Medulla oblongata (tissue), 1 donor: ENCODE results near the gene REV1.
A peak's percentile ranks its signal among the peaks of the same experiment; 100 is the strongest.
"Not testable (repeated sequence)": the region's sequence is repeated elsewhere in the genome, so short reads cannot be mapped to it uniquely, and the experiment has no call there.

ENCODE experiments used
- DNase-seq: peaks from one replicate; pipeline ENCODE4 v3.0.0-alpha.2; 2015; ENCODE audit errors: extremely low spot score

The REV1 gene

GRCh38 chr2:99403524-99403923 is 86.3 kb downstream of the REV1 start:
- no peak for DNase-seq

GRCh38 chr2:99403084-99403483 is 86.7 kb downstream of the REV1 start:
- no peak for DNase-seq

- DNase-seq, result no peak
Measured at GRCh38 chr2:99401841-99402240, 88.0 kb downstream of the REV1 start.

DNA sequence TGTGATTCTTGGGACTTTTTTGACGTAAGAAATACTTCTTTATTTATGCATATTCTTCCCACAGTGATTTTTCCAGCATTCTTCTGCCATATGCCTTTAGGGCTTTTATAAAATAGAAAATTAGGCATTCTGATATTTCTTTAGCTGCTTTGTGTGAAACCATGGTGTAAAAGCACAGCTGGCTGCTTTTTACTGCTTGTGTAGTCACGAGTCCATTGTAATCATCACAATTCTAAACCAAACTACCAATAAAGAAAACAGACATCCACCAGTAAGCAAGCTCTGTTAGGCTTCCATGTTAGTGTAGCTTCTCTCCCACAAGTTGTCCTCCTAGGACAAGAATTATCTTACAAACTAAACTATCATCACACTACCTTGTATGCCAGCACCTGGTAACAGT is 90.0 kb downstream of the REV1 start:
- DNase-seq, result no peak

DNA sequence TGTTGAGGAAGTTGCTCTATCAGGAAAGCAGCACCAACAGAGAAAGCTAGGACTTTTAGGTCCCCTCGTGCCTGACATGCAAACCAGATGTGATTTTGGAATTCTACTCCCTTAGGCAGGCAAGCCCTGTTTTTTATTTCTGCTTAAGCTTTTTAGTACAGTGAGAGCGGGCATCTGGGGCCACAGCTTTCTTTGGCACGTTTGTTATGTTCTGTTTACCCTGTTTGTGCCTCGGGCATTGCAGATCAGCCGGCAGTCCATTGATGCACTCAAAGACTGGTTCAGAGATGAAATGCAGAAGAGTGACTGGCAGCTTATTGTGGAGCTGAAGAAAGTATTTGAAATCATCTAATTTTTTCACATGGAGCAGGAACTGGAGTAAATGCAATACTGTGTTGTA is 90.8 kb downstream of the REV1 start:
- peak; percentile 13 for DNase-seq

- no peak for DNase-seq
Measured at GRCh38 chr2:99398303-99398702, 91.5 kb downstream of the REV1 start.

DNA sequence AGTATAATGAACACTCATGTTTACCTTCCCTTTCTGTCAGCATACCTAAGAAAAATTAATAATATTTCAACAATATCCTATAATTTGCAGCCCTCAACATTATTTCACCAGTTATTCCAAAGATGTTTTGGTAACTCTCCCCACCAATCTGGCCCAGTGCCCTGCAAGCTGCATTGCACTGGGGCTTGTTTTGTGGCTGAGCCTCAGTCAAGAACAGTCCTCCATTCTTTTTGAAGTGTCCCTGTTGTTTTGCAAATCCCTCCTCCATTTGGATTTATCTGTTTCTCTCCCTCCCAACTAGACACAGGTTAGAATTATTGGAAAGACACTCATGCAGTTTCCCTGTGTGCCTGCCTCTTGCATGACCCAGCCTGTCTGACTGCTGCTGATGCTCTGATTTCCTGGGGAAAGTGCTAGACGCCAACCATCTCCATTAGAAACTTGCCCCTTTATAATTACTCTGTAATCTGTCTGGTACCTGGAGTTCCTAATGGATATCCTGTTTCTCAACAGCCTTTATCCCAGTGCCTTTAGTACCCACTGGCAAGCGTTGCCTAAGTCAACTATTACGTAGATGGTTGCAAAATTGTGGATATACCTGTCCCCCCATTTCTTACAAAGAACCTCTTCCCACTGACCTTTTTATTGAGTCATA is 92.4 kb downstream of the REV1 start:
- DNase-seq, result peak; percentile 73

DNA sequence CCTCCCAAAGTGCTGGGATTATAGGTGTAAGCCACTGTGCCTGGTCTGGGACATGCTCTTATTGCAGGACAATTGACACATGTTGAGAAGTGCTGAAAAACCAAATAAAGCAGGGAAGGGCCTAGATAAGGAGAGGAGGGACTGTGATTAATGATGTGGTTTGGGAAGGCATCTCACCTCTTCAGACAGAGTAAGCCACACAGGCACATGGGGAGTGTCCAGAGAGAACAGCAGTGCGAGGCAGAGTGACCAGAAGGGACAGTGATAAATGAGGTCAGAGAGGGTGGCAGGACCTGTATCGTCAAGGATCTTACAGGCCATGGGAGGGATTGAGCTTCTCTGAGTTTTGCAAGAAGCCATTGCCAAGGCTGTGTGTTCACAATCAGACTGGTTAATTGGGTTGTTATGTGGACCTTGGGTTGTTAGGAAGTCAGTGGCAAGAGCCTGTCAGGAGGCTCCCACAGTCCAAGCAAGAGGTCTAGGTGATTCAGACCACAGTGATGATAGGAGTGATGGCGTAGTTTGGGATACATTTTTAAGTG is 94.2 kb downstream of the REV1 start:
- no peak for DNase-seq

DNA sequence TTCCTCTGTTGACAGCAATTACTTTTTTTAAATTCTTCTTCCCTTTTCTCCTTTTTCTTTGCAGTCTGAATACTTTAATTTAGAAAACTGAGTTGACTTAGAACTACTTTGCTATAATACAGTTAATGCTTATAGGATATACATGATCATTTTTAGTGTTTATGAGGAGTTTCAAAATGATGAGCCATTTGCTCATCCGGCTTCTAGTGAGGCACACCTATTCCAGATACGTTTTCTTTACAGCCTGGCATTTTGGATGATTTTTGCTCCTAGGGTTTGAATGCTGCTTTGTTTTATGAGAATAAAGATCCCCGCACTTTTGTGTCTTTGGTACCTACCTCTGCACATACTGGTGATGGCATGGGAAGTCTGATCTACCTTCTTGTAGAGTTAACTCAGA is 99.9 kb downstream of the REV1 start:
- no peak for DNase-seq

- DNase-seq, result no peak
Measured at GRCh38 chr2:99389371-99389770, 100.4 kb downstream of the REV1 start.

- DNase-seq, result no peak
Measured at GRCh38 chr2:99388892-99389291, 100.9 kb downstream of the REV1 start.

- DNase-seq, result no peak
Measured at GRCh38 chr2:99386011-99386410, 103.8 kb downstream of the REV1 start.

GRCh38 chr2:99382143-99382542 is 107.7 kb downstream of the REV1 start:
- no peak for DNase-seq

GRCh38 chr2:99380376-99381010 is 109.3 kb downstream of the REV1 start:
- no peak for DNase-seq

DNA sequence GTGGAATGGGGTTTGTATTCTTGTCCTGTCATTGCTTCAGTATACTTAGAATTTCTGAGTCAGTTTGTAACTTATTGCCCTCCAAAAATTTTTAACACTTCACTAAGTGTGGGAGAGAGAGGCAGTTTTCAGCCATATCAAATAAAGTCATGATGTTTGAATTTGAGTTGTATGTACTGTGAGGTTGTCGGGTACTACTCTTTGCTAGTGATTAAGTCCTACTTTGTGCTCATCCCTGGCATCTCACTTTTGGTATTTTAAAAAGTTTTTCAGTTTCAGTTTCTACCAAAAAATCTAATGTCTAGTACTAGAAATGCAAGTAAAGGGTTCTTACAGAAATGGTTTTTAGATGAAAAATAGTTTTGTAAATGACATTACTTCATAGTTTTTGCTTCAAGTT is 111.9 kb downstream of the REV1 start:
- no peak for DNase-seq

- no peak for DNase-seq
Measured at GRCh38 chr2:99376254-99376864, 113.5 kb downstream of the REV1 start.

GRCh38 chr2:99374747-99375146 is 115.1 kb downstream of the REV1 start:
- DNase-seq, result no peak

- no peak for DNase-seq
Measured at GRCh38 chr2:99373144-99373543, 116.7 kb downstream of the REV1 start.

GRCh38 chr2:99368854-99369253 is 121.0 kb downstream of the REV1 start:
- not testable (repeated sequence) for DNase-seq

DNA sequence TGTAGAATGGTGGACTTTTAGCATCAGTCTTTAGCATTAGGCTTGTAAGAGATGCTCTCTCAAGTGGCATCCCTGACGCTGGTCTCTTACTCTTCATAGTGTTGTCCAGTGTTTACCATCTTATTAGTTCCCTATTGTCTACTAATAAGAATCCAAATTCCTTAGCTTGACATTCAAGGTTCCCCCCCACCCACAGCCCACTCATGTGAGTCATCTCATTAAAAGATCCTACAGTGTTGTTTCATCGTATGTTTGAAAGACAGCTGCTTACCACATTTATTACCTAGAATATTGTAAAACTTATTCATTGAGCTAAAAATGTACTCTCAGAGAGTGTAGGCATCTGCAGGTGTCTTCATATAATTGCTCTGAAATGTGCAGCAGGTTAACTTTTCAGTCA is 124.2 kb downstream of the REV1 start:
- DNase-seq, result no peak

DNA sequence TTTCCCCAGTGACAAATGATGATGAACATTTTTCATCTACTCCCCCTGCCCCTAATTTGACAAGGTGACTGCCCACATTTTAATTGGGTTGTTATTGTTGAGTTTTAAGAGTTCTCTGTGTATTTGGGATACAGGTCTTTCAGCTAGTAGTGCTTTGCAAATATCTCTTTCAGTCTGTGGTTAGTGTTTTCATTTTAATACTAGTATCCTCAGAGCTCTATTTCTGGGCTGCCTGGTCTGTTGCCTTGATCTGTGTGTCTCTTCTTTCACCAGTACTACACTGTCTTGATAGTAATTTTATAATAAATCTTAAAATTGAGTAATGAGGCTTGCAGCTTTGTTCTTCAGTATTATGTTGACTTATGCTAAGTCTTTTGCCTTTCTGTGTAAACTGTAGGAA is 133.0 kb downstream of the REV1 start:
- no peak for DNase-seq

GRCh38 chr2:99354825-99355224 is 135.0 kb downstream of the REV1 start:
- DNase-seq, result not testable (repeated sequence)

- DNase-seq, result no peak
Measured at GRCh38 chr2:99354070-99354469, 135.7 kb downstream of the REV1 start.
